ENCODE data around the gene CACNA1D. TPM values are rescaled to one million over a fixed set of nuclear protein-coding genes. Genes with fewer than 3 reads are reported as not detected.

Gene CACNA1D
- total RNA-seq, 1 donor from 2014 or later, result 0.95 TPM

DNA sequence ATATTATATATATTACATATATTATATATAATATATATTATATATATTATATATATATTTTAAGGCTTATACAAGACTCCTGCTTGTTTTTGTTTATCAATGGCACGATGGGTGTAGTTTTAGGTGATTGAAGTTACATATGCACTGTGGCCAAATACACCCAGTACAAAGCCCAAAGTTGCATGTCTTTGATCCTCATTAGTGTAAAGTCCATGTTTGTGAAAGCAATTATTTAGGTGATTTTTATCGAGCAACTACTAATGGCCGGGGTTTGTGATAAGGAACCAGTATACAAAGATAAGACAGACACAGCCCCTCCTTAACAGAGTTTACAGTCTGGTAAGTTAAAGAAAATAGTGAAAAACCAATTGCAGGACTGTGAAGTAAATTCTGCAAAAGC lies 197.5 kb downstream of the CACNA1D start:
- no peak for DNase-seq (ENCODE audit: low spot score)
- no peaks in the 10 kb centered on the region for H3K36me3 Mint-ChIP-seq (ENCODE audit: low read depth)
- no peaks in the 10 kb centered on the region for H3K4me1 Mint-ChIP-seq (ENCODE audit: low read depth)
- peaks cover 38% of the 10 kb centered on the region for H3K27me3 Mint-ChIP-seq (ENCODE audit: low read depth)
- no peaks in the 10 kb centered on the region for H3K9me3 Mint-ChIP-seq (ENCODE audit: low read depth)
- H3K27ac Mint-ChIP-seq (ENCODE audit: unreplicated experiment), result no peak overlapping the region
- TF ChIP-seq, protein P1, sequence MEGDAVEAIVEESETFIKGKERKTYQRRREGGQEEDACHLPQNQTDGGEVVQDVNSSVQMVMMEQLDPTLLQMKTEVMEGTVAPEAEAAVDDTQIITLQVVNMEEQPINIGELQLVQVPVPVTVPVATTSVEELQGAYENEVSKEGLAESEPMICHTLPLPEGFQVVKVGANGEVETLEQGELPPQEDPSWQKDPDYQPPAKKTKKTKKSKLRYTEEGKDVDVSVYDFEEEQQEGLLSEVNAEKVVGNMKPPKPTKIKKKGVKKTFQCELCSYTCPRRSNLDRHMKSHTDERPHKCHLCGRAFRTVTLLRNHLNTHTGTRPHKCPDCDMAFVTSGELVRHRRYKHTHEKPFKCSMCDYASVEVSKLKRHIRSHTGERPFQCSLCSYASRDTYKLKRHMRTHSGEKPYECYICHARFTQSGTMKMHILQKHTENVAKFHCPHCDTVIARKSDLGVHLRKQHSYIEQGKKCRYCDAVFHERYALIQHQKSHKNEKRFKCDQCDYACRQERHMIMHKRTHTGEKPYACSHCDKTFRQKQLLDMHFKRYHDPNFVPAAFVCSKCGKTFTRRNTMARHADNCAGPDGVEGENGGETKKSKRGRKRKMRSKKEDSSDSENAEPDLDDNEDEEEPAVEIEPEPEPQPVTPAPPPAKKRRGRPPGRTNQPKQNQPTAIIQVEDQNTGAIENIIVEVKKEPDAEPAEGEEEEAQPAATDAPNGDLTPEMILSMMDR (IDR thresholded peaks at IDR 0.05), result no peak
- H3K4me3 Mint-ChIP-seq (ENCODE audit: unreplicated experiment), result no peak overlapping the region

DNA sequence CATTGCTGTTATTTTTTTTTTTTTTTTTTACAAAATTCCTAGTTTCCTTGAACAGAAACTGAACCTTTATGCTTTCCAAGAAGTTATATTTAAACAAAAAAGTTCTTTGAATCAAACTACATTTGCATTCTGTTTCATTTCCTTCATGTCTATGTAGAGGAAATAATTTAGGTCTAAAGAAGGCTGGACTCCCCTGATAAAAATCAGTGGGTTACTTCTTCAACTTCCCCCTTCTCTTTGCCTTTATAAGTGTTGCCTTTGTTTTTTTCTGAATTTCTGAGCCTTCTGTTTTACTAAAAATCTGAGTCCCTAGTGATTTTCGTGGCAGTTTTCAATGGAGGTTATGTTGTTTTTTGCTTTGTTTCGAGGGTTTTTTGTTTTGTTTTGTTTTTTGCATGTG lies 199.0 kb downstream of the CACNA1D start:
- no peaks in the 10 kb centered on the region for H3K9me3 Mint-ChIP-seq (ENCODE audit: low read depth)
- TF ChIP-seq, protein P1 (IDR thresholded peaks at IDR 0.05), result no peak

DNA sequence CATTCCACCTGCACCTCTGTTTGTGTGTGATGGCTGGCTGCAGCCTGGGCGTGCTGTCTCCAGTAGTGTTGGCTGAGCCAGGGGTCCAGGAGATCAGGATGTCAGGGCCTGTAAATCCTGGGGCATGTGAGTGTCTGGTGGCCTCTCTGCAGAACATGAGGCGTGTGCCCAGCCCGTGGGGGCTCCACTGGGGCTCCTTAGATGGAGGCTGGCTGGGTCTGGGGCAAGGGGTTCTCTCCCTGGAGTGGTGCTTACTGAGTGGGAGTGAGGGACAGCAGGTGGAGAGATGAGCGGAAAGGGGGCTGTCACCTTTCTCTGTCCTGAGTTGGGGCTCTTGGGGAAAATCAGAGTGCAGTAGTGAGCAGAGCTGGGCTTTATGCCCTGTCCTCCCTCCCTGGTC lies 199.6 kb downstream of the CACNA1D start:
- H3K27ac Mint-ChIP-seq (ENCODE audit: unreplicated experiment), result no peak overlapping the region
- no peaks in the 10 kb centered on the region for H3K36me3 Mint-ChIP-seq (ENCODE audit: low read depth)
- TF ChIP-seq, protein P1 (IDR thresholded peaks at IDR 0.05), result no peak
- H3K27me3 Mint-ChIP-seq (ENCODE audit: low read depth), result peaks cover 37% of the 10 kb centered on the region
- no peaks in the 10 kb centered on the region for H3K9me3 Mint-ChIP-seq (ENCODE audit: low read depth)
- no peak for DNase-seq (ENCODE audit: low spot score)
- no peaks in the 10 kb centered on the region for H3K4me1 Mint-ChIP-seq (ENCODE audit: low read depth)
- H3K4me3 Mint-ChIP-seq (ENCODE audit: unreplicated experiment), result no peak overlapping the region

More for the DNA sequence above, 199.0 kb downstream of the CACNA1D start:
- Mint-ChIP-seq H3K4me1 (ENCODE audit: low read depth) (no peaks in the 10 kb centered on the region), H3K27me3 (ENCODE audit: low read depth) (peaks cover 38% of the 10 kb centered on the region), H3K27ac (ENCODE audit: unreplicated experiment) (no peak overlapping the region), H3K4me3 (ENCODE audit: unreplicated experiment) (no peak overlapping the region), H3K36me3 (ENCODE audit: low read depth) (no peaks in the 10 kb centered on the region)
- DNase-seq (ENCODE audit: low spot score), result no peak

DNA sequence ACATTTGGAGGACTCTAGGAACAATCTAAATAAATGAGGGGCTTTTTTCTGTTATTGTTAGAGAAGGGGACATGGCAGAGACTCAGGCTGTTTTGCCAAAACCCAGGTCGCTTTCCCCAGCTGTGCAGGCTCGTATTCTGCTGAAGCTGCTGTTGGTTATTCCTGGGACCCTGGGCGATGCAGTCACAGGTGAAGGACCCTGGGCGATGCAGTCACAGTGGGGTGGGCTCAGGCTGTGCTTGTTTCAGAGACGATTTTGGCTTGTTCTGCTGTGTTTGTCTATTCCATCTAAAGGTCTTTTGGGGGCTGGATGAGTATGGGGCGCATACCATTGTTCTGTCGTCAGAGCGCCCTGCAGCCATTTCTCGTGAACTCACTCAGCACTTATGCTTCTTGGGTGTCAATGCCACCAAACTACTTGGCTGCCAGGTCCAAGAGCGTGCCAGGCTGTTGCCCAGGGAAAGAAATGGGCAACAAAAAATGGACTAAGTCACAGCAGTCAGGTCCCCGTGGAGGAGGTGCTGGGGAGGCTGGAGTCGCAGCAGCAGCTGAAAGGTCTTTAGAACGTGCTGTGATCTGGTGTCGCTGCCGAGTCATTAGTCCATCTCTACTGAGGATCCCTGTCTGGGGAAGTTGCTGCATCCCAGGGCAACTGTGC lies 200.4 kb downstream of the CACNA1D start:
- no peaks in the 10 kb centered on the region for H3K9me3 Mint-ChIP-seq (ENCODE audit: low read depth)
- H3K27ac Mint-ChIP-seq (ENCODE audit: unreplicated experiment), result no peak overlapping the region
- TF ChIP-seq, protein P1 (IDR thresholded peaks at IDR 0.05), result no peak
- H3K4me1 Mint-ChIP-seq (ENCODE audit: low read depth), result no peaks in the 10 kb centered on the region
- peaks cover 37% of the 10 kb centered on the region for H3K27me3 Mint-ChIP-seq (ENCODE audit: low read depth)
- no peak overlapping the region for H3K4me3 Mint-ChIP-seq (ENCODE audit: unreplicated experiment)
- H3K36me3 Mint-ChIP-seq (ENCODE audit: low read depth), result no peaks in the 10 kb centered on the region
- DNase-seq (ENCODE audit: low spot score), result no peak

DNA sequence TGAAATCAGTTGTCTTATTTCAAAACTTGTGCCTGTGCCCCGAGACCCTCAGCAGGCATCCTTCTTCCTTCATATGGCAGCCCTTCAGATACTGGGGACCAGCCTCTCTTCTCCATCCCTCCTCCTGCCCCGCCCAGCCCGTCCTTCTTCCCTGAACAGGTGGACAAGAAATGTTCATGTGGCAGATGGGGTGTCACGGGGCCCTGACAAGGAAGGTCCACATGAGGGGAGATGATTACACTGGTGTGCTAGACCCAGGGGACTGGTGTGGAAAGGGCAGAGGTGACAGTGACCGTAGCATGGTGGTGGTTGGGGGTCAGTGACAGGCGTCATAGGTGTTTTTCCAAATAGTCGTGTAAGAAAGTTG lies 200.9 kb downstream of the CACNA1D start:
- H3K9me3 Mint-ChIP-seq (ENCODE audit: low read depth), result no peaks in the 10 kb centered on the region
- no peaks in the 10 kb centered on the region for H3K4me1 Mint-ChIP-seq (ENCODE audit: low read depth)
- H3K27ac Mint-ChIP-seq (ENCODE audit: unreplicated experiment), result no peak overlapping the region
- H3K27me3 Mint-ChIP-seq (ENCODE audit: low read depth), result peaks cover 37% of the 10 kb centered on the region
- H3K4me3 Mint-ChIP-seq (ENCODE audit: unreplicated experiment), result no peak overlapping the region
- no peaks in the 10 kb centered on the region for H3K36me3 Mint-ChIP-seq (ENCODE audit: low read depth)
- no peak for DNase-seq (ENCODE audit: low spot score)
- TF ChIP-seq, protein P1 (IDR thresholded peaks at IDR 0.05), result no peak
